Keratinocyte (primary cell): ENCODE measurements around the gene TSPAN4. TPM values are rescaled to one million over a fixed set of nuclear protein-coding genes. Genes with fewer than 3 reads are reported as not detected.

Experiments
- DNase-seq: peaks from one replicate; pipeline ENCODE4 v3.0.0-alpha.2; 2011; ENCODE audit warnings: low read depth, missing footprints, low spot score
- FAIRE-seq: peaks from 2 replicates; lab custom pipeline; 2011; peaks lifted over from hg19 to GRCh38; lab: Jason Lieb, UNC
- H2AFZ ChIP-seq: 2 replicates; pipeline ENCODE4 v1.6.0; 2012; ENCODE audit warnings: low read length, control low read depth, inconsistent platforms; ENCODE audit not compliant: control insufficient read depth
- H3K27ac ChIP-seq: 2 replicates; pipeline ENCODE4 v1.5.1; 2011; ENCODE audit warnings: low read length; ENCODE audit not compliant: control insufficient read depth, insufficient read depth
- H3K27me3 ChIP-seq: 3 replicates; pipeline ENCODE4 v1.6.0; 2011; ENCODE audit warnings: low read length; ENCODE audit not compliant: control insufficient read depth, insufficient read depth; ENCODE audit errors: extremely low read depth
- H3K36me3 ChIP-seq, 2 experiments: 2 replicates in 1 of 2; 3 replicates in 1 of 2; pipeline ENCODE4 v1.5.1; 2011; ENCODE audit warnings: low read length in 2 of 2, mild to moderate bottlenecking in 1 of 2; ENCODE audit not compliant: control insufficient read depth in 2 of 2, insufficient read depth in 2 of 2; ENCODE audit errors: extremely low read depth in 1 of 2
- H3K4me1 ChIP-seq: 3 replicates; pipeline ENCODE4 v1.5.1; 2011; ENCODE audit warnings: low read length; ENCODE audit not compliant: control insufficient read depth, insufficient read depth; ENCODE audit errors: extremely low read depth
- H3K4me2 ChIP-seq: 3 replicates; pipeline ENCODE4 v1.6.0; 2011; ENCODE audit warnings: low read depth, low read length; ENCODE audit not compliant: control insufficient read depth, insufficient read depth; ENCODE audit errors: extremely low read depth
- H3K4me3 ChIP-seq, 3 experiments: fragments of 200-600 bp in 1 of 3; sonication (generic) in 1 of 3; 2 replicates in 2 of 3; 3 replicates in 1 of 3; pipeline ENCODE4 v1.5.1; 2011 to 2016; ENCODE audit warnings: low read length in 3 of 3, mild to moderate bottlenecking in 3 of 3, control low read depth in 2 of 3, inconsistent platforms in 1 of 3, low read depth in 1 of 3, mixed read lengths in 1 of 3, mixed run types in 1 of 3, moderate library complexity in 1 of 3; ENCODE audit not compliant: control insufficient read depth in 2 of 3, insufficient read depth in 2 of 3; ENCODE audit errors: extremely low read depth in 1 of 3
- H3K79me2 ChIP-seq: 2 replicates; pipeline ENCODE4 v1.6.0; 2012; ENCODE audit warnings: low read length; ENCODE audit not compliant: control insufficient read depth, insufficient read depth
- H3K9ac ChIP-seq: 3 replicates; pipeline ENCODE4 v1.6.0; 2011; ENCODE audit warnings: low read length; ENCODE audit not compliant: control insufficient read depth, insufficient read depth; ENCODE audit errors: extremely low read depth
- H3K9me1 ChIP-seq: 3 replicates; pipeline ENCODE4 v1.6.0; 2011; ENCODE audit warnings: low read length; ENCODE audit not compliant: control insufficient read depth, insufficient read depth; ENCODE audit errors: extremely low read depth
- H3K9me3 ChIP-seq: 2 replicates; pipeline ENCODE4 v1.5.1; 2012; ENCODE audit warnings: low read depth, low read length; ENCODE audit not compliant: control insufficient read depth
- H4K20me1 ChIP-seq: 3 replicates; pipeline ENCODE4 v1.6.0; 2011; ENCODE audit warnings: low read length; ENCODE audit not compliant: control insufficient read depth, insufficient read depth; ENCODE audit errors: extremely low read depth
- EZH2 ChIP-seq: IDR thresholded peaks from one replicate; pipeline ENCODE4 v1.6.1; 2012; ENCODE audit warnings: inconsistent platforms, mild to moderate bottlenecking, low read length, moderate library complexity
- dilution Hi-C: fragments of 300-500 bp; cut with MboI; formaldehyde crosslinking; loops from one replicate; pipeline ENCODE4 v1.7.0; 2020; ENCODE audit warnings: low sequenced_read_pairs; ENCODE audit not compliant: extremely low pct_ligation_motif_present
- polyA plus RNA-seq, 5 experiments: library from polyadenylated mRNA; depleted of rRNA in 3 of 5; stranded (reverse) in 3 of 5; stranded (forward) in 1 of 5; unstranded in 1 of 5; fragments of >200 nt; gene quantifications; 1 replicate in 1 of 5; 2 replicates in 3 of 5; 3 replicates in 1 of 5; pipeline versions ENCODE4 v1.2.1 to v1.2.3, GENCODE V29; 2011 to 2012; ENCODE audit warnings: missing spikeins in 2 of 5, low read depth in 1 of 5, low replicate concordance in 1 of 5
- TF ChIP-seq, protein P1 (sequence below), 3 experiments: IDR thresholded peaks in 1 of 3; conservative IDR thresholded peaks in 1 of 3; optimal IDR thresholded peaks in 1 of 3; 2 replicates in 2 of 3; 3 replicates in 1 of 3; pipeline versions ENCODE3 to v1.5.1; 2011; ENCODE audit warnings: low read length in 3 of 3, mild to moderate bottlenecking in 3 of 3, moderate library complexity in 2 of 3, control low read depth in 1 of 3, inconsistent platforms in 1 of 3; ENCODE audit not compliant: insufficient read depth in 2 of 3; ENCODE audit errors: extremely low read depth in 1 of 3

TSPAN4 gene
- polyA plus RNA-seq, 1 donor (not counting 4 experiments of a cell fraction or from before 2014, with no cell fraction given): 42.1 TPM

DNA sequence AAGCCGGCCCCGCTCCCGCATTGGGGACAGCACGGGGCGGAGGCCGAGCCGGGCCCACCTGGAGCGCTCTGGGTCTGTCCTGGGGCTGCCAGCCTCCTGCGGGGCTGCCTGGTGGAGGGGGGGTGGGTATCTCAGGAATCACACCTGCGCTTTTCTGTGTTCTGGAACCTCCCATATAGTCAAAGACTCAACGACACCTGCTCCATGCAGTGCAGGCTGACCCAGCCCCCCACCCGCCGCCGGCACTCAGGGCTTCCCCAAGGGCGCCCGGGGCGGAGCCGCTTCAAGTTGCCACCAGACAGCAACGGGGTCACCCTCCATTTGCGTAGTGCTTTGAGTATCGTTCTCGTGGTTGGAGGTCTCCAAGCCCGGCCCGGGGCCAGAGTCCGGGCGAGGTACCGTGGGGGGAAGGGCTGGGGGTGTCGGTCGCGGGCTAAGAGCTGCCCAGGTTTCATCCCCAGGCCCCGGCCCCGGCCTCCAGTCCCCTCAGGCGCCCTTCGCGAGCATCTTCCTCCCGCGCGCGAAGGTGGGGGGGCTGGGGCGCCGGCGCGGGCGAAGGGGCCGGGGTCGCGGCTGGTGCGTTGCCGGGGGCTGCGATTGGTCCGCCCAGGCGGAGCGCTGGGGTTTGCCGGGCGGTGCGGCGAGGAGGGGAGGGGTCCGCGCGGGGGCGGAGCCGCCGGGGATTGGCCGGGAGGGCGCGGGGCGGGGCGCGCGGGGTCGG lies 6.6 kb downstream of the TSPAN4 start:
- Histone ChIP-seq H3K27ac (no peak overlapping the region), H2AFZ (no peak overlapping the region), H3K4me2 (peak overlapping the region; percentile 32), H3K36me3 (peaks cover 3 to 4% of the 10 kb centered on the region in 2 experiments), H3K4me3 (no peak overlapping the region), H3K9ac (no peak overlapping the region), H3K9me1 (peaks cover 5% of the 10 kb centered on the region), H4K20me1 (peaks cover 7% of the 10 kb centered on the region), H3K79me2 (peaks cover 19% of the 10 kb centered on the region), H3K27me3 (no peaks in the 10 kb centered on the region), H3K4me1 (peaks cover 43% of the 10 kb centered on the region), H3K9me3 (no peaks in the 10 kb centered on the region)
- TF ChIP-seq EZH2: no peak
- TF ChIP-seq, protein P1, sequence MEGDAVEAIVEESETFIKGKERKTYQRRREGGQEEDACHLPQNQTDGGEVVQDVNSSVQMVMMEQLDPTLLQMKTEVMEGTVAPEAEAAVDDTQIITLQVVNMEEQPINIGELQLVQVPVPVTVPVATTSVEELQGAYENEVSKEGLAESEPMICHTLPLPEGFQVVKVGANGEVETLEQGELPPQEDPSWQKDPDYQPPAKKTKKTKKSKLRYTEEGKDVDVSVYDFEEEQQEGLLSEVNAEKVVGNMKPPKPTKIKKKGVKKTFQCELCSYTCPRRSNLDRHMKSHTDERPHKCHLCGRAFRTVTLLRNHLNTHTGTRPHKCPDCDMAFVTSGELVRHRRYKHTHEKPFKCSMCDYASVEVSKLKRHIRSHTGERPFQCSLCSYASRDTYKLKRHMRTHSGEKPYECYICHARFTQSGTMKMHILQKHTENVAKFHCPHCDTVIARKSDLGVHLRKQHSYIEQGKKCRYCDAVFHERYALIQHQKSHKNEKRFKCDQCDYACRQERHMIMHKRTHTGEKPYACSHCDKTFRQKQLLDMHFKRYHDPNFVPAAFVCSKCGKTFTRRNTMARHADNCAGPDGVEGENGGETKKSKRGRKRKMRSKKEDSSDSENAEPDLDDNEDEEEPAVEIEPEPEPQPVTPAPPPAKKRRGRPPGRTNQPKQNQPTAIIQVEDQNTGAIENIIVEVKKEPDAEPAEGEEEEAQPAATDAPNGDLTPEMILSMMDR (optimal IDR thresholded peaks at IDR 0.05 in 1 of 3, IDR thresholded peaks at IDR 0.05 in 1 of 3, conservative IDR thresholded peaks at IDR 0.05 in 1 of 3; ENCODE audit: extremely low read depth in 1 of 3, insufficient read depth in 2 of 3, low read length in 3 of 3): no peak
- no peak for DNase-seq
- dilution Hi-C loops: no loop called here
- no peak for FAIRE-seq

DNA sequence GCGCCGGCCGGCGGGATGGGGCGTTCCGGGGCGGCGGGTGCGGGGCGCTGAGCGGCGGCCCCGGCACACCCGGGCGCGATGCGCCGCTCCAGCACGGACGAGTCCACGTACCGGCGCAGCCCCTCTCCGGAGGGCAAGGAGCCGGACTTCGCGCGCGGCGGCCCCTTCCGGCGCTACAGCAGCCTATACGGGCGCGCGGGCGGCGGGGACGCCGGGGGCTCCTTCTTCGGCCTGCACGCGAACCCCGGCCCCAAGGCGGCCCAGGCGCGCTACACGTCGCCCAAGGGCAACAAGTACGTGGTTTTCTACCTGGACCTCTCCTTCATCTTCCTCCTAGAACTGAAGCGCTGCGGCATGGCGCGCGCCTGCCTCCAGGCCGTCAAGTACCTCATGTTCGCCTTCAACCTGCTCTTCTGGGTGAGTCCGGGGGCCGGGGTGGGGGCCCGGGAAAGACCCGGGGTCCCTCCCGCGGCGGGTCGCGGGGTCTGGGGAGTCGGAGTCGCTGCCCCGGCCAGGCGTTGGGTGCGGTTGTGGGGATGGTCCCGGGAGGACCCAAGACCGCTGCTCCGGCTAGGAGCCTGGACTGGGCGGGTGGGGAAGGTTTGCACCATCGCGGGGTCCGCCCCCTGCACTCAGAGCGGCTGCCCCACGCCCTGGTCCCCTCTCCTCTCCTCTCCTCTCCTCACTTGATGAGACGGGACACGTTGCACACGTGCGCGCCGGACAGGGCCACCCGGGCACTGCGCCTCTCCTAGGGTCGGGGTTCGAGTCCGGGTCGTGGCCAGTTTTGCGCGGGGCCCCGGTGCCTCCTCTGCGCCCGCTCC lies 7.5 kb downstream of the TSPAN4 start:
- dilution Hi-C loops: no loop called here
- Histone ChIP-seq H3K9ac (no peak overlapping the region), H3K4me2 (no peak overlapping the region), H3K9me1 (peaks cover 5% of the 10 kb centered on the region), H3K4me3 (no peak overlapping the region), H3K27me3 (no peaks in the 10 kb centered on the region), H2AFZ (no peak overlapping the region), H3K4me1 (peaks cover 36% of the 10 kb centered on the region), H3K9me3 (no peaks in the 10 kb centered on the region), H4K20me1 (peaks cover 7% of the 10 kb centered on the region), H3K27ac (no peak overlapping the region), H3K36me3 (peaks cover 3 to 4% of the 10 kb centered on the region in 2 experiments), H3K79me2 (peaks cover 14% of the 10 kb centered on the region)
- DNase-seq (no peak), FAIRE-seq (no peak)
- TF ChIP-seq, protein P1 (optimal IDR thresholded peaks at IDR 0.05 in 1 of 3, IDR thresholded peaks at IDR 0.05 in 1 of 3, conservative IDR thresholded peaks at IDR 0.05 in 1 of 3; ENCODE audit: extremely low read depth in 1 of 3, insufficient read depth in 2 of 3, low read length in 3 of 3): no peak
- TF ChIP-seq EZH2: no peak
